WTC11 (cell line): ENCODE data around the gene PLCXD1. TPM values are rescaled to one million over a fixed set of nuclear protein-coding genes. Genes with fewer than 3 reads are reported as not detected.

Experiments
- ATAC-seq: fragments of 200-7000 bp; cut with Tn5 transposase; 2 replicates; pipeline ENCODE4 v1.10.0; 2021; ENCODE audit warnings: mild to moderate bottlenecking, moderate library complexity
- CTCF ChIA-PET: fragments of 300-600 bp; sonication (Branson Sonifier 250); formaldehyde crosslinking; loops from one replicate; lab custom pipeline; 2021; ENCODE audit warnings: antibody characterized with exemption; lab: Charles Lee
- POLR2A ChIA-PET: fragments of 350-600 bp; sonication (Branson Sonifier 250); formaldehyde crosslinking; loops from one replicate; lab custom pipeline; 2021; ENCODE audit warnings: antibody characterized with exemption; lab: Charles Lee
- DNase-seq: peaks from one replicate; pipeline ENCODE4 v3.0.0; 2021; ENCODE audit warnings: low spot score
- H3K27ac Mint-ChIP-seq: 2 replicates; pipeline ENCODE4 v1.8.0; 2021; ENCODE audit warnings: mixed read lengths
- H3K27me3 Mint-ChIP-seq: 2 replicates; pipeline ENCODE4 v1.8.0; 2021; ENCODE audit warnings: low read depth, mild to moderate bottlenecking, moderate library complexity, mixed read lengths
- H3K36me3 Mint-ChIP-seq: 2 replicates; pipeline ENCODE4 v1.8.0; 2021; ENCODE audit warnings: mixed read lengths
- H3K4me1 Mint-ChIP-seq: 2 replicates; pipeline ENCODE4 v1.8.0; 2022; ENCODE audit warnings: mixed read lengths
- H3K4me3 Mint-ChIP-seq: 2 replicates; pipeline ENCODE4 v1.8.0; 2021; ENCODE audit warnings: mild to moderate bottlenecking, moderate library complexity, mixed read lengths
- H3K9me3 Mint-ChIP-seq: 2 replicates; pipeline ENCODE4 v1.8.0; 2021; ENCODE audit warnings: mixed read lengths
- AR ChIP-seq: fragments of 250-450 bp; sonication (Bioruptor Pico); IDR thresholded peaks from 2 replicates; pipeline ENCODE4 v1.9.0; 2021; ENCODE audit warnings: mild to moderate bottlenecking
- ARID4B ChIP-seq: sonication (generic); formaldehyde crosslinking; IDR thresholded peaks from 2 replicates; pipeline ENCODE4 v1.8.0; 2023; ENCODE audit warnings: missing genetic modification reagents, mild to moderate bottlenecking, borderline replicate concordance
- CBFB ChIP-seq: sonication (generic); formaldehyde crosslinking; IDR thresholded peaks from 2 replicates; pipeline ENCODE4 v1.8.1; 2022; ENCODE audit warnings: mild to moderate bottlenecking, low read depth, missing genetic modification reagents
- CREM ChIP-seq: sonication (generic); formaldehyde crosslinking; IDR thresholded peaks from 2 replicates; pipeline ENCODE4 v1.8.1; 2022; ENCODE audit warnings: mild to moderate bottlenecking, missing genetic modification reagents, moderate library complexity
- GABPB1 ChIP-seq: sonication (generic); formaldehyde crosslinking; IDR thresholded peaks from 2 replicates; pipeline ENCODE4 v1.8.1; 2023; ENCODE audit warnings: mild to moderate bottlenecking, missing genetic modification reagents
- JAZF1 ChIP-seq: fragments of 250-450 bp; sonication (Bioruptor Pico); IDR thresholded peaks from 2 replicates; pipeline ENCODE4 v1.9.0; 2021; ENCODE audit warnings: moderate library complexity, mild to moderate bottlenecking, inconsistent platforms
- JUN ChIP-seq: sonication (generic); formaldehyde crosslinking; IDR thresholded peaks from 2 replicates; pipeline ENCODE4 v1.8.0; 2023; ENCODE audit warnings: mild to moderate bottlenecking, missing genetic modification reagents
- NFYB ChIP-seq: sonication (generic); formaldehyde crosslinking; conservative IDR thresholded peaks from 2 replicates; pipeline ENCODE4 v1.8.0; 2022; ENCODE audit warnings: low read depth, missing genetic modification reagents
- NR3C1 ChIP-seq: sonication (generic); formaldehyde crosslinking; conservative IDR thresholded peaks from 2 replicates; pipeline ENCODE4 v1.8.1; 2023; ENCODE audit warnings: low read depth, mild to moderate bottlenecking, missing genetic modification reagents
- OVOL2 ChIP-seq: fragments of 250-450 bp; sonication (Bioruptor Pico); IDR thresholded peaks from 2 replicates; pipeline ENCODE4 v1.9.0; 2021; ENCODE audit warnings: mild to moderate bottlenecking, borderline replicate concordance
- RORB ChIP-seq: fragments of 250-450 bp; sonication (Bioruptor Pico); IDR thresholded peaks from 2 replicates; pipeline ENCODE4 v1.9.0; 2021; ENCODE audit warnings: mild to moderate bottlenecking
- TCF7 ChIP-seq: sonication (generic); formaldehyde crosslinking; IDR thresholded peaks from 2 replicates; pipeline ENCODE4 v1.8.0; 2022; ENCODE audit warnings: mild to moderate bottlenecking, low read depth, missing genetic modification reagents, moderate library complexity
- TP53 ChIP-seq: sonication (generic); formaldehyde crosslinking; IDR thresholded peaks from 2 replicates; pipeline ENCODE4 v1.8.1; 2023; ENCODE audit warnings: mild to moderate bottlenecking, missing genetic modification reagents
- ZBTB43 ChIP-seq: sonication (generic); formaldehyde crosslinking; IDR thresholded peaks from 2 replicates; pipeline ENCODE4 v1.8.1; 2023; ENCODE audit warnings: mild to moderate bottlenecking, missing genetic modification reagents
- ZMAT4 ChIP-seq: fragments of 250-450 bp; sonication (Bioruptor Pico); IDR thresholded peaks from 2 replicates; pipeline ENCODE4 v1.9.0; 2021; ENCODE audit warnings: mild to moderate bottlenecking
- ZNF232 ChIP-seq: sonication (generic); formaldehyde crosslinking; IDR thresholded peaks from 2 replicates; pipeline ENCODE4 v1.8.0; 2022; ENCODE audit warnings: mild to moderate bottlenecking, missing genetic modification reagents
- ZNF425 ChIP-seq: fragments of 250-450 bp; sonication (Bioruptor Pico); conservative IDR thresholded peaks from 2 replicates; pipeline ENCODE4 v1.9.0; 2021; ENCODE audit warnings: mild to moderate bottlenecking
- total RNA-seq: library from RNA; stranded (reverse); gene quantifications from 3 replicates; pipeline ENCODE4 v1.2.3, GENCODE V29; 2021

PLCXD1 gene
- total RNA-seq, 1 experiment from 2014 or later, result 131 TPM

- ATAC-seq (peak; percentile 80), DNase-seq (peak; percentile 100)
- H3K27me3 Mint-ChIP-seq, result peaks cover 3% of the 10 kb centered on the region; the same call in 1 of the 2 replicates
- peak overlapping the region; percentile 83 for H3K4me3 Mint-ChIP-seq
- peaks cover 9% of the 10 kb centered on the region for H3K4me1 Mint-ChIP-seq
- TF ChIP-seq ZBTB43 (CRISPR knock-in tag) (no peak), NFYB (peak; percentile 60), TP53 (CRISPR knock-in tag) (no peak), JAZF1 (CRISPR knock-in tag) (no peak), AR (CRISPR knock-in tag) (no peak), GABPB1 (CRISPR knock-in tag) (0 out of 2 replicates have a peak, but pooled peaks have one; percentile 9), CBFB (CRISPR knock-in tag) (no peak), ZMAT4 (CRISPR knock-in tag) (no peak), RORB (CRISPR knock-in tag) (no peak), JUN (CRISPR knock-in tag) (no peak), OVOL2 (CRISPR knock-in tag) (no peak), ZNF232 (CRISPR knock-in tag) (no peak), CREM (CRISPR knock-in tag) (peak; percentile 68; the same call in 1 of the 2 replicates), ZNF425 (CRISPR knock-in tag) (no peak), TCF7 (CRISPR knock-in tag) (peak; percentile 78; the same call in 1 of the 2 replicates), NR3C1 (CRISPR knock-in tag) (no peak), ARID4B (CRISPR knock-in tag) (no peak)
- H3K9me3 Mint-ChIP-seq, result no peaks in the 10 kb centered on the region
- CTCF ChIA-PET, result no interaction called here
- peaks cover 7% of the 10 kb centered on the region for H3K36me3 Mint-ChIP-seq
- peak overlapping the region; percentile 94 for H3K27ac Mint-ChIP-seq
- POLR2A ChIA-PET, result no interaction called here
These were observed 37.0 kb downstream of the PLCXD1 start for GRCh38 chrX:318068-318738.
